Measurements from ENCODE around the gene KAZN.

Gene KAZN

DNA sequence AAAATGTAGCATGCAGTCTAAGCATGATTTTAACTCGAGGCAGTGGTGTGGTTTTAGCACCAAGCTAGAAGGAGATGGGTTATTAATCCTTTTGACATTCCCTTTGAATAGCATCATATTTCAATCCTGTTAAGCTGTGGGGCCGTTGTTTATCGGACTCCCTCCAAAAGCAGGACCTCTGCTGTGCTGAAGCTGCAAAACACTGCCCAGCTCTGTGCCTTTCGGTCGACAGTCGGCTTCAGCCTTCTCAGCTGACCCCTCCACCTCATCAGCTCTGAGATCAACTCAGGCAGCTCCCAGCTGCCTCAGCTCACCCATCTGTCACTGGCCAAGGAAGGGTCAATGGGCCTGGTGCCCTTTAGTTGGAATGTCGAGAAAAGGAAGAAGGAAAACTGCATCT, 95.5 kb downstream of the KAZN start:
- Histone ChIP-seq H3K9me2 (replicated peaks; ENCODE audit: low read depth, low read length) (no peaks in the 10 kb centered on the region), H3F3A (ENCODE audit: low read depth) (no peaks in the 10 kb centered on the region), H2AFZ (ENCODE audit: low read length) (no peak overlapping the region), H3K4me2 (ENCODE audit: low read depth, low read length, poor library complexity, severe bottlenecking) (no peak overlapping the region), H4K20me1 (ENCODE audit: insufficient read depth, low read length, poor library complexity, severe bottlenecking) (no peaks in the 10 kb centered on the region), H3K9me3 (ENCODE audit: insufficient read depth, low read depth, low read length) (no peaks in the 10 kb centered on the region; the same call in 1 of the 2 replicates), H3K4me1 (ENCODE audit: insufficient read depth, low read length, poor library complexity, severe bottlenecking) (no peaks in the 10 kb centered on the region), H3K4me3 (ENCODE audit: low read length, poor library complexity, severe bottlenecking) (no peak overlapping the region), H3K9ac (ENCODE audit: low read depth, low read length, poor library complexity, severe bottlenecking) (no peak overlapping the region), H3K27me3 (ENCODE audit: insufficient read depth, low read length, poor library complexity, severe bottlenecking) (no peaks in the 10 kb centered on the region), H3K79me2 (ENCODE audit: insufficient read depth, low read length) (no peaks in the 10 kb centered on the region), H3K36me3 (ENCODE audit: insufficient read depth, low read length) (no peaks in the 10 kb centered on the region)
- no peak for TF ChIP-seq EZH2phosphoT487 (IDR thresholded peaks at IDR 0.05; ENCODE audit: borderline replicate concordance)

DNA sequence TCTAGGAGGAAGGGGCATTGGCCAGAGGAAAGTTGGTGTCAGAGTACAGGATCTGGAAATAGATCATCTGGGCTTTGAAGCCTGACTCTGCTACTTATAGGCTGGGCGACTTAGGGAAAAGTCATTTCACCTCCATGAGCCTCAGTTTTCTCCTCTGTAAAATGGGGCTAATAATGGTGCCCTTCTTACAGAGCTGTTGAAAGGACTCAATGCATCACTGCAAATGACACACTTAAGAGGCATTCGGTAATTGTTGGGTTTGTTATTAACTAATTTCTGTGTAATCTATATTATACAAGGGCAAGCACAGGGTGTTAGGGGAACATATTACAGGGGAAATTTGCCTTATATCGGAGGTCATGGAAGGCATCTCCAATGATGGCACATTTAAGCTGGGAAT, 96.1 kb downstream of the KAZN start:
- TF ChIP-seq, protein P1, sequence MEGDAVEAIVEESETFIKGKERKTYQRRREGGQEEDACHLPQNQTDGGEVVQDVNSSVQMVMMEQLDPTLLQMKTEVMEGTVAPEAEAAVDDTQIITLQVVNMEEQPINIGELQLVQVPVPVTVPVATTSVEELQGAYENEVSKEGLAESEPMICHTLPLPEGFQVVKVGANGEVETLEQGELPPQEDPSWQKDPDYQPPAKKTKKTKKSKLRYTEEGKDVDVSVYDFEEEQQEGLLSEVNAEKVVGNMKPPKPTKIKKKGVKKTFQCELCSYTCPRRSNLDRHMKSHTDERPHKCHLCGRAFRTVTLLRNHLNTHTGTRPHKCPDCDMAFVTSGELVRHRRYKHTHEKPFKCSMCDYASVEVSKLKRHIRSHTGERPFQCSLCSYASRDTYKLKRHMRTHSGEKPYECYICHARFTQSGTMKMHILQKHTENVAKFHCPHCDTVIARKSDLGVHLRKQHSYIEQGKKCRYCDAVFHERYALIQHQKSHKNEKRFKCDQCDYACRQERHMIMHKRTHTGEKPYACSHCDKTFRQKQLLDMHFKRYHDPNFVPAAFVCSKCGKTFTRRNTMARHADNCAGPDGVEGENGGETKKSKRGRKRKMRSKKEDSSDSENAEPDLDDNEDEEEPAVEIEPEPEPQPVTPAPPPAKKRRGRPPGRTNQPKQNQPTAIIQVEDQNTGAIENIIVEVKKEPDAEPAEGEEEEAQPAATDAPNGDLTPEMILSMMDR (conservative IDR thresholded peaks at IDR 0.05; ENCODE audit: low read length) = no peak
- TF ChIP-seq EZH2phosphoT487 (IDR thresholded peaks at IDR 0.05; ENCODE audit: borderline replicate concordance) = no peak
- Histone ChIP-seq H3K9me2 (replicated peaks; ENCODE audit: low read depth, low read length) (no peaks in the 10 kb centered on the region), H3K36me3 (ENCODE audit: insufficient read depth, low read length) (no peaks in the 10 kb centered on the region), H3K9me3 (ENCODE audit: insufficient read depth, low read depth, low read length) (no peaks in the 10 kb centered on the region; the same call in 1 of the 2 replicates), H2AFZ (ENCODE audit: low read length) (no peak overlapping the region), H3F3A (ENCODE audit: low read depth) (no peaks in the 10 kb centered on the region), H3K4me1 (ENCODE audit: insufficient read depth, low read length, poor library complexity, severe bottlenecking) (no peaks in the 10 kb centered on the region), H3K9ac (ENCODE audit: low read depth, low read length, poor library complexity, severe bottlenecking) (no peak overlapping the region), H3K4me2 (ENCODE audit: low read depth, low read length, poor library complexity, severe bottlenecking) (no peak overlapping the region), H4K20me1 (ENCODE audit: insufficient read depth, low read length, poor library complexity, severe bottlenecking) (no peaks in the 10 kb centered on the region), H3K79me2 (ENCODE audit: insufficient read depth, low read length) (no peaks in the 10 kb centered on the region), H3K27me3 (ENCODE audit: insufficient read depth, low read length, poor library complexity, severe bottlenecking) (no peaks in the 10 kb centered on the region), H3K4me3 (ENCODE audit: low read length, poor library complexity, severe bottlenecking) (no peak overlapping the region)

DNA sequence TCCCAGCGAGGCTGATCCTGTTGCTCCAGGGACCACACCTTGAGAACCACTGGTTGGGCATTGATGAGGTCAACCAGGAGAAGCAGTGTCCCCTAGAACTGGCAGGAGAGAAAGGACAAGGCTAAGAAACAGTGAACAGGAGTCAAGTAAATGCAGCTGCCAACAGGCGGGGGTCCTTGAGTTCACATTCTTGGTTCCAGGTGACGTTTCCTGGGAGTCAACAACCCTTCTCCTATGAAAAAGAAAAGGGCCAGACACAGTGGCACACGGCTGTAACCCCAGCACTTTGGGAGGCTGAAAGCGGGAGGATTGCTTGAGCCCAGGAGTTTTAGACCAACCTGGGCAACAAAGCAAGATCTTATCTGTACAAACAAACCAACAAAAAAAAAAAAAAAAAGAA, 98.3 kb downstream of the KAZN start:
- no peaks in the 10 kb centered on the region for H3K36me3 ChIP-seq (ENCODE audit: insufficient read depth, low read length)
- TF ChIP-seq EZH2phosphoT487 (IDR thresholded peaks at IDR 0.05; ENCODE audit: borderline replicate concordance) = no peak
- TF ChIP-seq, protein P1 (conservative IDR thresholded peaks at IDR 0.05; ENCODE audit: low read length) = no peak
- H3K79me2 ChIP-seq (ENCODE audit: insufficient read depth, low read length) = no peaks in the 10 kb centered on the region
- H3K4me1 ChIP-seq (ENCODE audit: insufficient read depth, low read length, poor library complexity, severe bottlenecking) = no peaks in the 10 kb centered on the region
- no peak overlapping the region for H3K4me2 ChIP-seq (ENCODE audit: low read depth, low read length, poor library complexity, severe bottlenecking)
- H3K9me3 ChIP-seq (ENCODE audit: insufficient read depth, low read depth, low read length) = no peaks in the 10 kb centered on the region; the same call in 1 of the 2 replicates
- no peak overlapping the region for H3K4me3 ChIP-seq (ENCODE audit: low read length, poor library complexity, severe bottlenecking)
- H4K20me1 ChIP-seq (ENCODE audit: insufficient read depth, low read length, poor library complexity, severe bottlenecking) = no peaks in the 10 kb centered on the region
- H3K9me2 ChIP-seq (replicated peaks; ENCODE audit: low read depth, low read length) = no peaks in the 10 kb centered on the region
- no peak overlapping the region for H2AFZ ChIP-seq (ENCODE audit: low read length)
- no peak overlapping the region for H3K9ac ChIP-seq (ENCODE audit: low read depth, low read length, poor library complexity, severe bottlenecking)
- no peaks in the 10 kb centered on the region for H3F3A ChIP-seq (ENCODE audit: low read depth)
- H3K27me3 ChIP-seq (ENCODE audit: insufficient read depth, low read length, poor library complexity, severe bottlenecking) = no peaks in the 10 kb centered on the region

DNA sequence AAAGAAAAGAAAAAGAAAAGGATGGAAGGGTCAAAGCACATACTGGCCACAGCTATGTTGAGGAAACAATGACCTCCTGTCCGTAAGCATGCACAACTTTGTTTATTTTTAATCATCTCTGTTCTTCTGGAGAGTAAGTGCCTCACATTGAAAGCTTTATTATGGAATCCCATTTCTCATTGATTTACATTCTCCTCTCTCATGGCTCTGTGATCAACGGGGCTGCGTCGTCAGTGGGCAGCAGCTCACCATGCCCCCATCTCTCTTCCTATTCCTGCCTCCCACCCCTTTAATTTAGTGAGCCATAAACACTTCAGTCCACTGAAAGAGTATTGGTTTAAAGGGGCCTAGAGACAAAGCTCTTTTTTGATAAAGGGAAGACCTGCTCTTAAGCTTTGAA, 98.9 kb downstream of the KAZN start:
- no peaks in the 10 kb centered on the region for H4K20me1 ChIP-seq (ENCODE audit: insufficient read depth, low read length, poor library complexity, severe bottlenecking)
- no peaks in the 10 kb centered on the region; the same call in 1 of the 2 replicates for H3K9me3 ChIP-seq (ENCODE audit: insufficient read depth, low read depth, low read length)
- no peaks in the 10 kb centered on the region for H3K9me2 ChIP-seq (replicated peaks; ENCODE audit: low read depth, low read length)
- H3K27me3 ChIP-seq (ENCODE audit: insufficient read depth, low read length, poor library complexity, severe bottlenecking) = no peaks in the 10 kb centered on the region
- H3K4me1 ChIP-seq (ENCODE audit: insufficient read depth, low read length, poor library complexity, severe bottlenecking) = no peaks in the 10 kb centered on the region
- H3K79me2 ChIP-seq (ENCODE audit: insufficient read depth, low read length) = no peaks in the 10 kb centered on the region
- no peak overlapping the region for H2AFZ ChIP-seq (ENCODE audit: low read length)
- no peaks in the 10 kb centered on the region for H3K36me3 ChIP-seq (ENCODE audit: insufficient read depth, low read length)
- H3K9ac ChIP-seq (ENCODE audit: low read depth, low read length, poor library complexity, severe bottlenecking) = no peak overlapping the region
- TF ChIP-seq, protein P1 (conservative IDR thresholded peaks at IDR 0.05; ENCODE audit: low read length) = no peak
- no peak for TF ChIP-seq EZH2phosphoT487 (IDR thresholded peaks at IDR 0.05; ENCODE audit: borderline replicate concordance)
- H3K4me3 ChIP-seq (ENCODE audit: low read length, poor library complexity, severe bottlenecking) = no peak overlapping the region
- H3F3A ChIP-seq (ENCODE audit: low read depth) = no peaks in the 10 kb centered on the region
- no peak overlapping the region for H3K4me2 ChIP-seq (ENCODE audit: low read depth, low read length, poor library complexity, severe bottlenecking)
